ENCODE data around the gene PDE4D. TPM values are rescaled to one million over a fixed set of nuclear protein-coding genes. Genes with fewer than 3 reads are reported as not detected.

Gene PDE4D
- total and polyA plus RNA-seq, 2 of the 4 experiments (the other 2 are of a cell fraction) = 1.4 to 7.9 TPM

DNA sequence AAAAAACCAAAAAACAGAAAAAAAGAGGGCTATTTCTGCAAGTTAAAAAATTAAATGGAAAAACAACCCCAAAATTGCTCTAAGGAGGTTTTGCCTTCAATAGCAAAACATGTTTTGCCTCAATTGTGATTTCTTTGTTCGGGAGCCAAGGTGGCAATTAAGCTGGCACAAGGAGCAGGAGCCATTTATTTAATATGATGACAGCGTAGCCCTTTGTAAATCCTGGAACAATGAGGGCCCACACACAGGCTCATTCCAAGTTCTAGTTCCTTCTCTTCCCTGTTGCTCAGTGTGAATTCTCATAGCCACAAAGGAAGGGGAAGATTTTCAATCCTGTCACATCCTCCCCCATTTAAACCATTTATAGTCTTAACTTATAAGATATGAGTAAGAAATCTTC, 353.2 kb downstream of the PDE4D start:
- Histone ChIP-seq H3K18ac (ENCODE audit: low read depth, low read length) (no peak overlapping the region), H3K27me3 (ENCODE audit: control insufficient read depth, insufficient read depth, low read length) (no peaks in the 10 kb centered on the region), H4K20me1 (ENCODE audit: insufficient read depth, low read length) (no peaks in the 10 kb centered on the region), H2AFZ (replicated peaks; ENCODE audit: low read length, poor library complexity) (no peak overlapping the region), H3K9ac (ENCODE audit: low read depth, low read length) (no peak overlapping the region), H3K23ac (ENCODE audit: low read depth, low read length) (no peak overlapping the region), H2BK15ac (ENCODE audit: low read depth, low read length) (no peak overlapping the region), H3K79me1 (ENCODE audit: low read depth in 1 of 2, low read length in 2 of 2) (no peaks in the 10 kb centered on the region), H3K27ac (ENCODE audit: insufficient read depth, low read length) (no peak overlapping the region), H3K14ac (replicated peaks; ENCODE audit: low read depth, low read length) (no peak overlapping the region), H2AK5ac (ENCODE audit: low read depth, low read length) (no peak overlapping the region), H3K56ac (ENCODE audit: extremely low read depth, insufficient read depth, low read length) (no peak overlapping the region), H3K4me1 (ENCODE audit: control insufficient read depth, insufficient read depth, low read length) (no peaks in the 10 kb centered on the region), H4K91ac (ENCODE audit: insufficient read depth, low read depth, low read length) (no peak overlapping the region), H2BK5ac (ENCODE audit: low read depth, low read length, poor library complexity, severe bottlenecking) (no peak overlapping the region), H3K4me2 (ENCODE audit: low read depth, low read length) (no peak overlapping the region), H3K9me1 (ENCODE audit: insufficient read depth, low read length) (no peaks in the 10 kb centered on the region), H2BK20ac (ENCODE audit: low read depth, low read length) (no peak overlapping the region), H4K8ac (ENCODE audit: low read depth in 2 of 2, low read length in 2 of 2) (no peak overlapping the region), H2BK120ac (ENCODE audit: low read depth, low read length) (no peak overlapping the region), H2AK9ac (replicated peaks; ENCODE audit: low read depth, low read length, poor library complexity) (no peak overlapping the region), H4K5ac (ENCODE audit: low read depth, low read length) (no peak overlapping the region), H3K4ac (ENCODE audit: low read depth, low read length) (no peak overlapping the region), H3K36me3 (ENCODE audit: control insufficient read depth, insufficient read depth, low read length) (no peaks in the 10 kb centered on the region), H3K9me3 (ENCODE audit: control insufficient read depth, insufficient read depth, low read length) (no peaks in the 10 kb centered on the region), H3K4me3 (ENCODE audit: insufficient read depth, low read depth, low read length) (no peak overlapping the region)
- in situ Hi-C loops (cut with MboI; ENCODE audit: low sequenced_read_pairs) = no loop called here
- CTCF ChIA-PET = no interaction called here
- no CpG with 5 or more reads among the region's 2 CpGs for WGBS, 2 experiments (ENCODE audit: extremely low coverage in 2 of 2, insufficient read length in 1 of 2)
- POLR2A ChIA-PET (ENCODE audit: unreplicated experiment) = no interaction called here
- TF ChIP-seq, protein P1, sequence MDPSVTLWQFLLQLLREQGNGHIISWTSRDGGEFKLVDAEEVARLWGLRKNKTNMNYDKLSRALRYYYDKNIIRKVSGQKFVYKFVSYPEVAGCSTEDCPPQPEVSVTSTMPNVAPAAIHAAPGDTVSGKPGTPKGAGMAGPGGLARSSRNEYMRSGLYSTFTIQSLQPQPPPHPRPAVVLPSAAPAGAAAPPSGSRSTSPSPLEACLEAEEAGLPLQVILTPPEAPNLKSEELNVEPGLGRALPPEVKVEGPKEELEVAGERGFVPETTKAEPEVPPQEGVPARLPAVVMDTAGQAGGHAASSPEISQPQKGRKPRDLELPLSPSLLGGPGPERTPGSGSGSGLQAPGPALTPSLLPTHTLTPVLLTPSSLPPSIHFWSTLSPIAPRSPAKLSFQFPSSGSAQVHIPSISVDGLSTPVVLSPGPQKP (IDR thresholded peaks at IDR 0.05; ENCODE audit: borderline replicate concordance, low read depth, low read length) = no peak
- no peak for TF ChIP-seq CEBPB (IDR thresholded peaks at IDR 0.05; ENCODE audit: low read depth, low read length)
- TF ChIP-seq POLR2A (IDR thresholded peaks at IDR 0.05; ENCODE audit: low read depth, low read length) = no peak
- no peak for TF ChIP-seq MAZ (IDR thresholded peaks at IDR 0.05; ENCODE audit: borderline replicate concordance, low read depth, low read length)
- TF ChIP-seq SMC3 (IDR thresholded peaks at IDR 0.05; ENCODE audit: low read depth, low read length) = no peak
- no peak for TF ChIP-seq NFE2L2 (IDR thresholded peaks at IDR 0.05; ENCODE audit: low read depth, low read length)
- no peak for TF ChIP-seq CHD1 (IDR thresholded peaks at IDR 0.05; ENCODE audit: low read depth, low read length)
- TF ChIP-seq, protein P2, sequence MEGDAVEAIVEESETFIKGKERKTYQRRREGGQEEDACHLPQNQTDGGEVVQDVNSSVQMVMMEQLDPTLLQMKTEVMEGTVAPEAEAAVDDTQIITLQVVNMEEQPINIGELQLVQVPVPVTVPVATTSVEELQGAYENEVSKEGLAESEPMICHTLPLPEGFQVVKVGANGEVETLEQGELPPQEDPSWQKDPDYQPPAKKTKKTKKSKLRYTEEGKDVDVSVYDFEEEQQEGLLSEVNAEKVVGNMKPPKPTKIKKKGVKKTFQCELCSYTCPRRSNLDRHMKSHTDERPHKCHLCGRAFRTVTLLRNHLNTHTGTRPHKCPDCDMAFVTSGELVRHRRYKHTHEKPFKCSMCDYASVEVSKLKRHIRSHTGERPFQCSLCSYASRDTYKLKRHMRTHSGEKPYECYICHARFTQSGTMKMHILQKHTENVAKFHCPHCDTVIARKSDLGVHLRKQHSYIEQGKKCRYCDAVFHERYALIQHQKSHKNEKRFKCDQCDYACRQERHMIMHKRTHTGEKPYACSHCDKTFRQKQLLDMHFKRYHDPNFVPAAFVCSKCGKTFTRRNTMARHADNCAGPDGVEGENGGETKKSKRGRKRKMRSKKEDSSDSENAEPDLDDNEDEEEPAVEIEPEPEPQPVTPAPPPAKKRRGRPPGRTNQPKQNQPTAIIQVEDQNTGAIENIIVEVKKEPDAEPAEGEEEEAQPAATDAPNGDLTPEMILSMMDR (conservative IDR thresholded peaks at IDR 0.05; ENCODE audit: low read depth, low read length) = no peak
- TF ChIP-seq, protein P3, sequence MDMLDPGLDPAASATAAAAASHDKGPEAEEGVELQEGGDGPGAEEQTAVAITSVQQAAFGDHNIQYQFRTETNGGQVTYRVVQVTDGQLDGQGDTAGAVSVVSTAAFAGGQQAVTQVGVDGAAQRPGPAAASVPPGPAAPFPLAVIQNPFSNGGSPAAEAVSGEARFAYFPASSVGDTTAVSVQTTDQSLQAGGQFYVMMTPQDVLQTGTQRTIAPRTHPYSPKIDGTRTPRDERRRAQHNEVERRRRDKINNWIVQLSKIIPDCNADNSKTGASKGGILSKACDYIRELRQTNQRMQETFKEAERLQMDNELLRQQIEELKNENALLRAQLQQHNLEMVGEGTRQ (IDR thresholded peaks at IDR 0.05; ENCODE audit: low read depth, low read length) = no peak
- TF ChIP-seq MXI1 (IDR thresholded peaks at IDR 0.05; ENCODE audit: borderline replicate concordance, low read depth, low read length) = no peak
- TF ChIP-seq RFX5 (IDR thresholded peaks at IDR 0.05; ENCODE audit: low read depth, low read length) = no peak
- no peak for TF ChIP-seq RAD21 (IDR thresholded peaks at IDR 0.05; ENCODE audit: low read length)
- TF ChIP-seq MAFK (IDR thresholded peaks at IDR 0.05; ENCODE audit: low read depth, low read length) = no peak
- TF ChIP-seq BHLHE40 (IDR thresholded peaks at IDR 0.05; ENCODE audit: low read depth, low read length) = no peak
- TF ChIP-seq RCOR1 (IDR thresholded peaks at IDR 0.05; ENCODE audit: insufficient replicate concordance, low read length) = no peak
- TF ChIP-seq FOS (IDR thresholded peaks at IDR 0.05; ENCODE audit: low read depth, low read length) = no peak
- ATAC-seq (ENCODE audit: low read depth) = no peak
- no peak for DNase-seq
- dilution Hi-C loops (cut with HindIII; ENCODE audit: low sequenced_read_pairs, unreplicated experiment) = no loop called here
- BruUV-seq (replicated peaks) = no TSS peak
- intact Hi-C loops (cut with micrococcal nuclease) = no loop called here

Measured in IMR-90 (cell line).